MV-4-11 (cell line): ENCODE results near the gene ALX4.

Experiments used
- DNase-seq: peaks from one replicate; lab custom pipeline; 2025; lab: John Stamatoyannopoulos, UW

Gene ALX4

DNA sequence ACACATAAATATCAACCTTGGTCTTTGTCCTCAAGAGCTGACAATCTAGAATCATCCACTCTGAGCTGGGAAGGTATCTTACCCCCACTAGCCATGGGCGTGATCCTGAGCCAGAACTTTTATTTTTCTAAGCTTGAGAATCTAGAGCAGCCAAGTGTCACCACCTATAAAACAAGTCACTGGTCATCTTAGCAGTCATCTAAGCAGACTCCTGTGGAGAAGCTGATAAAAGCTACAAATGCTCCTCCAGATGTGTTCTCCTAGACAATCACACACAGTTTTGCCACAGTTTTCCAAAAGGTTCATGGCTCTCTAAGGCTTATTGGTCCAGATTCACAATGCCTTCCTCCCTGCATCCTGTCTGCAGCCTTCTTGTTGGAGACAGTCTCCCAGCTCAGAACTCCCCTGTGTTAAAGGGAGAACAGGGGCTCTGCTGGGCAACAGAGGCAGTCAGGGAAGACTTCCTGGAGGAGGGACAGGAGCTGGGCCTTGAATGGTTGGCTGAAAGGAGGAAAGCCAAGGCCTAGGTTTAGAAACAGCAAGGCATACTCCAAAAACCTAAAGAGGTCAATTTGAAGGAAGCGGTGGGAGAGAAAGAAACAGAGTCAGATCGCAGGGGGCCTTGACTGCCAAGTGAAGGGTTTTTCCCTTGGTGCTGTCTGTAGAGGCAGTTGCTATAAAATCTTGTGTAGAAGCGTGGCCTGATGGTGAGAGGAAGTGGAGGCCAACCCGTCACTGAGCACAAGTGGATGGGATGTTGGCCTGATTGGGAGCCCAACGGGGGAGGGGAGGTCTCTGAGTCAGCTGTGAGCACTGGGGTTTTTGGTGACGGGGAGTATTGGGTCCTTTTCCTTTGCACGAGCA is 42.0 kb downstream of the ALX4 start:
- DNase-seq, result peak; percentile 17

DNA sequence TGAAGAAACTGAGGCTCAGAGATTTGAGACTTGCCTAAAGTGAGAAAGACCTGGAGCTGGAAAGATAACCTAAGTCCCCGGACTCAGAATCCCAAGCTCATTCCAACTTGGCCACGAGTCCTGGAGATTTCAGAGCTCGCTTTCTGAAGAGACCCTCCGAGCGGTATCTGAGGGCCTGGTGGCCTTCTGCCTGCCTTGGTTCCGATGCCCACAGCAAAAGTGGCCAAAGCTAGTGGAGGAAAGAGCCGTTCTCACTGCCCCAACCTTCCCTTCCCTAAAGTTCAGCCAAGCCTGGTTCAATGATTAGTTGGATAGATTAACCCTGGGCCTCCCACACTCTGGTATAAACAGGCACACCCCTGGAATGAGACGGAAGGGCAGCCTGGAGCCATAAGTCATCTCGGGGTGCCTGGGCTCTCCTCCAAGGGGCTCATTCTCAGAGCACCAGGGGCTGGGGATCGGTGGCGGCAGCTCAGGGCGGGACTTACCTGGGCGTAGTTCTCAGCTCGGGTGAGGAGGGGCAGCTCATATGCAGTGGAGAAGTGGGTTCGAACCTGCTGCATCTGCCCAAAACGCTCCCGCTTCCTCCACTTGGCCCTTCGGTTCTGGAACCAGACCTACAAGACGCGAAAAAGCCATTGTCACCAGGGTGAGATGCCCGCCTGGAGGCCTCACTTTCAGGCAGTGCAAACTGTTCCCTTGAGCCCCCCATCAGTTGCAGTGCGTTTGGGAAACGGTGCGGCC is 42.8 kb downstream of the ALX4 start:
- DNase-seq, result no peak

DNA sequence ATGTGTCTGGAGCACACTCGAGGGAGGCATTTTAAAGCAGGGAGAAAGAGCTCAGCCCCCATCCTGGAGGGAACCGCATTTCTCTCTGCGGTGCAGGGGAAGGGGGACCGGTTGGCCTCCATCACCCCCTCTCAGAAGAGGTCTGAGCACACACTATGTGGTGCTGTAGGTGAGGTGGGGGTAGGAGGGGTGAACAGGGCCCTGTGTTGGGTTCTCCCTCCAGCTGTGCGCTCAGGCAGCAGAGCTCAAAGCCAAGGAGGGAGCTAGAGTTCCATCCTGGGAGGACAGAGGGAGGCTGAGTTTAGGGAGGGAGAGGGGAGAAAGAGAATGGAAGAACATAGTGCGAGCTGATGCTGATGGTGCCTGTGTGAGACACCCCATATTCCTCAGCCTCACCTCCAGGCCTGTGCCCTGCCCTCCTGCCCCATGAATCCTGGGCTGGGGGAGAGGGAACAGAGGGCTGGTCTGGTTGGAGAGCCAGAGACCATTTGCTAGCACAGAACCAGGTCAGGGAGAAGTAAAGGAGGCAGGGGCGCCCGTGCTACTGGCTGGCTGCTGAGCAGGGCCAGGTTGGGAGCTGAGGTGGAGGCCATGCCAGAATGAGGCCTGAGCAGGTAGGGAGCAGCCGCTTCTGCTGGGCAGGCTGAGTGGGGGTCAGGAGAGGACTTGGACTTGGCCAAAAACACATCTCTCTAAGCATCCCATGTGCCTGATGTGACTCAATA is 43.7 kb downstream of the ALX4 start:
- DNase-seq, result no peak

DNA sequence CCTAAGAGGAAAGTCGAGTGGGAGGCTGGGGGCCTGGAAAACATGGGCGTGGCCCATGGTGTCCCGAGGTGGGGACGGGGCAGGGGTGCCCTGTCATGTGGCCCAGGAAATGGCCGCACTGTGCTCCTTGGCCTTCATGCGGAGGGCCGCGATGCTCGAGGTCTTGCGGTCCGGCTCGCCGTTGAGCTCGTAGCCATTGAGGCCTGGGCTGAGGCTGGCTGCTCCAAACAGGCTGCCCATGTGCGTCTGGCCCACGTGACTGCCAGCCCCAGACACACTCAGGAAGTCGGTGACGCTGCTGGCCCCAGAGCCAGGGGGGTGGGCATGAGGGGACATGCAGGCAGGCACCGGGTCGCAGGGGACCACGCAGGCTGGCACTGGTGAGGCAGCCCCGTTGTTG is 45.2 kb downstream of the ALX4 start:
- no peak for DNase-seq

DNA sequence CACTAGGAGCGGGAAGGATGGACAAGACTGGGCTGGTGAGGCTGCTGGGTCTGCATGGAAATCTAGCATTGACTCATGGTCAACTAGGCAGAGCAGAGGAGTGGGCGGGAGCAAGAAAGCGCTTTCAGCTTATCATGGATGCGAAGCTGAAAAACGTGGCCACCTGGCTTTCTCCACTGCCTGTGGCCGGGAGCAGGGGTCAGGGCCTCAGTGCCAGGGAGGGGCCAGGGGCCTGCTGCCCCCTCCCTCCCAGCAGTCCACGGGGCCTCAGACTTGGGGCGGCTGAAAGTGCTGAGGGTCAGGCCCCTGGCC is 45.5 kb downstream of the ALX4 start:
- DNase-seq, result no peak

DNA sequence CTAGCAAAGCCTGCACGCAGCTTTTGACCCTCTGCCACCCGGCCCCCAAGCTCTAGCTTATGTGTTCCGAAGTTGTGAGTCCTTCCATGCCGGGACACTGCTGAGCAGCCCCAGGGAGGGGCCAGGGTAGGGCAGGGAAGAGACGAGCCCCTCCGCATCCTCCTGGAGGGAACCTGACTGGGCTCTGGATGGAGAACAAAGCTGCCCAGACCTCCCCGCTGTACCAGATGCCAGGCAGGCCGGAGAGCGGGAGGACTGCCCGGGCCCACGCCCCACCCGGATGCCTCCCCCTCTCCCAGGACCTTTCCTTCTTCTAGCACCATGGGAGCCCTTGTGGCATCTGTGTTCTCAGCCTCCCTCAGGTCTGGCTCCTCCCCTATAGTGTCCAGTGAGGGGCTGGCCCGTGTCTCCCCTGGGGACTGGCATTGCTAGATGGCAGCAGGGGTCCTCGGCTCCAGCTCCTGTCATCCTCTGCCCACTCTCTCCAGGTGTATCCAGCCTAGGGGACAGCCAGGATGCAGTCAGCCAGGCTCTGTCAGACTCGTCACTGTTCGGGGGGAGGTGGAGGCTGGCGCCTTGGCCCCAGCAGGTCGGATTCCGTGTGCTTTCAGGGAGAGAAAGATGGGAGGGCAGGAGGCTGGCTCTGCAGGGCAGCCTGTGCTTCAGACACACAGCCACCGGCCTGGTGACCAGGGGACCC is 46.1 kb downstream of the ALX4 start:
- DNase-seq, result no peak

DNA sequence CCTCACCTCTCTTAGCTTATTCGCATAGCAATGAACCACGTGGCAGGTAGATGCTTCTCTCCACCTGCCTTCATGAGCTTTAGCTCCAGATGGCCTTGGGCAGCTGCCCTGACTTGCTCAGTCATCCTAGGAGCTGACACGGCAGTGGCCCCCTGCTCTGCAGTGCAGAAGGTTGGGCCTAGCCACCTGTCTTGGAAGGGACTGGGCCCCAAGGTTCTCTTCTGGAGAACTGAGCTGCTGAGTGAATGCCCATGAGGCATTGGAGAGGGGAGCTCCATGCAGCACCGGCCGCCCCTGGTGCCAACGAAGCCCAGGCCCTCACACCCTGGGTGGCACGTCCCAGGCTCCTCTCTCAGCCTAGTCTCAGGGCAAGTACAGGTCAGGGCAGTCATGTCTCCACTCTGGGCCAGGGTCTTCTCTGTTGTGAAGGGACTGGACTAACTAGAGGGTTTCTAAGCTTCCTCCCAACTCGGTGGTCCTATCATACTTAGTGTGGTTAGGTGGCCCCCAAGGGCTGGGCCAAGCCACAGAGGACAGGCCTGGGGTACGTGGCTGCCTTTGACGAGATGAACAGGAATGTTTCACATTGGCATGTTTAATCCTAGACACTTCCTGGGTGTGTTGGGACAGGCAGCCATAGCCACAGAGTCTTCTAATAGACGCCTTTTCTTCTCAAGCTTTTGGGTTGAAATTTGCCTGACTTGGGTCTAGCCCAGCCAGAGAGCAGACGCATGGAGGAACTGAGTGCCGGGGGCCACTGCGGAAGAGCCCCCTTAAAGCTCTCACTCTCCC is 47.9 kb downstream of the ALX4 start:
- no peak for DNase-seq

DNA sequence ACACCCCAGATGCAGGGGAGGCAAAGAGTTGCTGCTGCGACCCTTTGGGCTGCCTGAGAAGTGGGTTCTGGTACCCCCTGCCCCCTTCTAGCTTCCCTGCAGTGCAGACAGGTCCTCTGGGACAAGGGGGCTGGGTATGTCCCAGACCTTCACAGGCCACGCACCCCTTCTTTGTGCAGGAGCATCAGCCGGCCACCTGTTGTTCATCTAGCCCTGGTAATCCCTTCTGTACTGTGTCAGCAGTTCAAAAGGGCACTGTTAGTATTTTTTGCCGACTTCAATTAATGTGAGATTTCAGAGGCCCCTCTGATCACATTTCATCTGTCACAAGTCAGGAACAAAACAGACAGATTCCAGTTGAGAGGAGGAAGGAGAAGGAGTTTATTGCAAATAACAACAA is 49.9 kb downstream of the ALX4 start:
- no peak for DNase-seq

DNA sequence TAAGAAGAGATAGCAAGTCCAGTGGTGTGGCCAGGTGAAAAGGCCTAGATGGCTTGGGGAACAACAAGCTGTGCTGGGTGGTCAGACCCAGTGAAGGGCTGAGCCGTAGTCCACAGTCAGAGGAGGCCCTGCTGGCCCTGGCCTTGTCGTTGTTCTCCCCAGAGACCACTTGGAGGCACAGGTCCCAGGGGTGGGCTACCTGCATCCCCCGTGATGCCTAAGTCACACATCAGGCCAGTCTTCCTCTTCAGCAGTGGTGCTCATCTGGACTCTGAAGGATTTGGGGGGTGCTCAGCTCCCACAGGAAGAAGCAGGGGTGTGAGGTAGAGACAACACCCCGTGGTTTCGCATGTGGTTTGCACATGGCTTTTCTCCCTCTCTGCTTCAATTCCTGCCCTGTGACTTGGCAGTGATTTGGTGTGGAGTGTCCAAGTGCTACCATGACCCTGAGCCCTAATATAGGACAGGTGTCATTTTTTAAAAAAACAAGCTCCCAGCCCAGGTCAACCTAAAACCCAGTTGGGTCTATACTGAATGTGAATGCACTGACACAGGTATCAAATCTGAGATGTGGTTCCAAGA is 51.0 kb downstream of the ALX4 start:
- no peak for DNase-seq

DNA sequence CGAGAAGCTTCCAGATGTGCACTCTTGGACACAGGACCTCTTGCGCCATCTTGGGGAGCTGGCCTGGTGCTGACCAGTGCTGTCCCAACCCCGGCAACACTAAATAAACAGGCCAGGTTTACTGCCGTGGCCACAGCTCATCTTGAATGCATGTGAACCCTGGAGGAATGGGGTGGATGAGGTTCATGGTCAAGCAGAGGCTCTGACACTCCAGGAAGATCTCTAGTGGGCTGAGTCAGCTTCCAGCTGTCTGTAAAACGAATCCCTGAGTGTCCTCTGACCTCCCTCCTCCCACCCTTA is 51.8 kb downstream of the ALX4 start:
- no peak for DNase-seq

DNA sequence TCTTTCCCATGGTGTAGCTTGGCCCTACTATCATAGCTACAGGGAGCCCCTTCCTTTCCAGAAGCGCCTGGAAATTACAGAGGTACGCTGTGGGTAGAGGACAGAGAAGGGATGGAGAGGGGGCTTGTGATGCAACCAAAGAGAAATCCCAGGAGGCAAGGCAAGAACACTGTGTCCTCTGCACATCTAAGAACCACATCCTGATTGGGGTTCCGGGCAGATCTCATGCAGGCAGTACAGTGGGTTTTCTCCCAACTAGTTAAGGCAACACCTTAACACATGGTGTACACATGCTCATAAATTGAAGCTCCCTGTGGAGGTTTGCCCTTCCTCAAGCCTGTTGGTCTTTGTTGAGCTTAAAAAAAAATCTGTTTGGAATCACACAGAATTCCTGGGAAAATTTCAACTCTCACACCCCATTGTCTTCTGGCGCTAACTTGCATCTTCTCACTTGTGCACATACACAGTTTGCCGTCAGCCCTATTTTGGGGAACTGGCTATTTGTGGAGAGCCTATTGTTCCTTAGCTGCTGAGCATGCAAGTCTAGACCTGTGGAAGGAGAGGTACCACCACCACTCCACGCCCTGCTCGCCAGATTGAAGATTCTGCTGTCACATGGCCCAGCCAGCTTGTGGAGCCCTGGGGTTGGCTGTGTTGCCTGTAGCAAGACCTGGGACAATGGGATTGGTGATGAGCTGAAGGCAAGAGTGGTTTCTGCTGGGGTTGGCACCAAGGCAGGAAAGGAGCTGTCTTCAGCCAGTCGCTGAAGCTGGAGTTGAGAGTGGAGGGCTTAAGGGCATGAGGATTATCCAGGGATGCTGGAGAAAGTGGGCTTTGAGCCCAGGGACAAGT is 52.4 kb downstream of the ALX4 start:
- DNase-seq, result no peak

DNA sequence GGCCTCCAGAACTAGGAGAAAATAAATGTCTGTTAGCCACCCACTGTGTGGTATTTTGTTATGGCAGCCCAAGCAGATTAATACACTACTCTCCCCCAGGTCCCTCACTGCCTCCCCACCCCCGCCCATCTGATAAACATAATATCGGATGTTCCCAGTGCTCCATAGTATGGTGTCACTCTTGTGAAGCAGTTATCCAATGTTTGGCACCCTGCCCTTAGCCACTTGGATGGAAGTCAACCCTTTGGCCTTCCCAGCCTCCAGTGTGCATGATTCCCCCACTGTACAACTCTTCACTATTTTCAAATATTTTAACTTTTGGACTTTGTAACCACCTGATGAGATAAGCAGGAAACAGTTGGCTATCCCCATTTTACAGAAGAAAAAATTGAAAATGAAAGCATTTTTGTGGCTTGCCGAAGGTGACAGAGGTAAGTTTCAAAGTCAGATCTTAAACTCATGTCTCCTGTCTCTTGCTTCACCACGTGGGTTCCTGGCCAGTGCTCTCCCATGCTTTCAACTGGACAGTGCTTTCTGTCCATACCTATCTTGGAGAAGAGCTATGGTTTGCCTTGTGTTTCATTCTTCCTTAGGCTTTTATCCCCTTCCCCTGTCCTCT is 53.2 kb downstream of the ALX4 start:
- no peak for DNase-seq

DNA sequence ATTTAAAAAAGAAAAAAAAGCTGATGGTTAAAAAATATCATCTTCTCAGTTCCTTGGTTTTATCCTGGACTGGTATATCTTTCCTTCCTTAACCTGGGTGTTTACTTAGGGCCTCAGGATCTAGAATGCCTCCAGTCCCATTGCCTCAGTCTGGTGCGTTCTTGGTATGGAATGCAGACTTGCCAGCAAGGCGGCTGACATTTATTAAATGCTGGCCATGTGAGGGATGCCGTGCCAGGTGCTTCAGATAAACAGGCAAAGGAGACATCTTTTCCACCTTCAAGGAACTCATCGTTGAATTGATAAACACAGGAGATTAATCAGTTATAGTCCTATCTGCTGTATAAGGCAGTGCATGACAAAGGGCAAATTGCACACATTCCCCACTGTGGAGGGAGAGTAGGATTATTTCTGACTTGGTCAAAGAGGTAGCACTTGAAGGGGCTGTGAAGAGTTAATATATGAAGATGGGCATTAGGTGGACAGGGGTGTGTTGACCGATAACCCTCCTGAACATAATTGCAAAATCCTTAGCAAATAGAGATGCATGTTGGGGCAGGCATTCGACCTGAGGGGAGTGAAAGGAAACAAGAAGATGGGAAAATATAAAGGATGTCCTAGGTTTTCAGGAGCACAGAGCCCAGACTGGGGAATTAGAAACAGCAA is 54.4 kb downstream of the ALX4 start:
- no peak for DNase-seq

DNA sequence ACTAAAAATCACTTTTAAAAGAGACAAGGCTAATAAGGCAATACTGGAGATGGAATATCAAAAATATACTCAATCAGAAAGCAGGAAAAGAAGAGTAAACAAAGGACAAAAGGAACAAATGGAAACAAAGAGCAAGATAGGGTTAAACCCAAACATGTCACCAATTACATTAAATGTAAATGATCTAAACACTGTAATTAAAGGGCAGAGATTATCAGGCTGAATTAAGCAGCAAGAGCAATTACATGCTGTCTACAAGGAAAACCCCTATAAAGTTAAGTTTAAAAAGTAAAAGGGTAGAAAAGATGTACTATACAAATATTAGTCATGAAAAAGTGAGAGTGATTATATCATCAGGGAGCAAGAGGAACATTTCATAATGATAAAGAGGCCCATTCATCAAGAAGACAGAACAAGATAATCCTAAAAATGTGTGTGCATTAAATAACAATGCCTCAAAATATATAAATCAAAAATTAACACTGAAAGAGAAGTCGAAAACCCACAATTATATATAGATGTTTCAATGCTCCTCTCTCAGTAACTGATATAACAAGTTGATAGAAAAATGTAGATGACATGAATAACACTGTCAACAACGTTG is 56.8 kb downstream of the ALX4 start:
- DNase-seq, result no peak

DNA sequence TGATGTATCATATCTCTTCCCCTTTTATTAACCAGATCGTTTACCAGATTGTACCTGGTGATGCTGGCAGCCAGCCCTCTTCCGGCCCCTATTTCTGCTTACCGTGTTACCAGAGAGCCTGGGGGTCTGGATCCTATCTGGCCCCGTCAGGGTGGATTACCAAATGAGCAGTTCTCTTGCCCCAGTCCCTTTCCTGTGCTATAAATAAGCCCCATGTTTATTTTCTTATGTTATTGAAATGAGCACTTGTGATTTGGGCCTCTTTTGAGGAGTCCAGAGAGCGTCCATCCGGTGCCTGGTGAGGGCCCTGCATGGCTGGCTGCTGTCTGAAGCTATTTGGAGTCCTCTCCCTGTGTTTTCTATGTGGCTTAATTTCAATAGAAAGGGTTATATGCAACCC is 59.5 kb downstream of the ALX4 start:
- no peak for DNase-seq

DNA sequence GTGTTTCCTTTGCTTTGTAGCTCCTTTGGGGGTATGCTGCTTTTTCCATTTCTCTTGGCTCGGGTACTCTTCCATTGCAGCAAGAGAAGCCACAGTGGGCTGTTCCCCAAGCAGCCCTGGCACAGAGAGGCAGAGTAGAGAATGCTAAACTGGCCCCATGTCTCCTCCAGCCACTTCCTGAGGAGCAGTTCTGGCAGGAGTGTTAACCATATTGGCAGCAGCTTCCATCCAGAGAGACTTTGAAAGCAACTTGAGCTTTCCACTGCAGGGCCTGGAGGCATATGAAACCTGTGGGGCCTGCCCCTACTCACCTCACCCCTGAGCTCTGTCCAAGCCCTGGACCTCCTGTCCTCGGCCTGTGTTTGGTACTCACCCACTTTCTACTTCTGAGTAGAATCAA is 61.8 kb downstream of the ALX4 start:
- no peak for DNase-seq

DNA sequence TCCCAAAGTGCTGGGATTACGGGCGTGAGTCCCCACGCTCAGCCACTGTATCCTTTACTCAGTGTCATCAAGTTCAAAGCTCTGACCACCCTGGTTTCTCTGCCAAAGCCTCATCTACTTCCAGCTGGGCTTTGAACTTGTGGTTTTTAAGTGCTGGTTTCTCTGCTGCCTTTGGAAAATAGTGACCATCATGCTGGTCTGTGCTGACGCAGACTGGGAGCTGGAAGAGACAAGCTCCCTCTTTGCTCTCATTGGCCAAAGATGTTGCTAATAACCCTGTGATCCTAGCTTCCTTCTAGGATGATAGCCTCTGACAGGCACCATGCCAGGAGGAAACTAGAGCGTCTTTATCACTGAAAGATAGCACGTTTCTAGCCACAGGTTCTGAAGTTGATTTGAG is 62.4 kb downstream of the ALX4 start:
- DNase-seq, result no peak

DNA sequence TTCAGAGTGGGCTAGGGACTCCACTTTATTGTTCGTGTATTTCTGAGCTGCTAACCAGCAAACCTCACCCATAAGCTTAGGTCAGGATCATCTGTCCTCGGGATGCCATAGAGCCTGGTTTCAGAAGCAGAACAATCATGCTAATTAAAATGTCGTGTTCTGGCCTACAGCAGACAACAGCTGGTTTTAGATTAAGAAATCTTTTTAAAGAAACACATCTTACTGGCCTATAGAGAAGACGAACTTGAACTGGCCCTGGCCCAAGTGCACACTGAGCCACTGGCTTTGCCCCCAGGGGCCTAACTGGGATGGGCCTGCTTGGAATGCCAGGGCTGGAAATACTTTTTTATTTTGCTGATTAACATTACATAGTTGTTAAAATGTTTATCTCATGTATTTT is 63.2 kb downstream of the ALX4 start:
- DNase-seq, result no peak
